Stimulated activated CD4-positive, alpha-beta T cell treated with anti-CD3 and anti-CD28 coated beads, Interleukin-2, amount 100 ng/mL, for 24 hours (primary cell): ENCODE results near the gene VIM.

Experiments used
- DNase-seq, 2 donors: peaks; one replicate each; pipeline ENCODE4 v3.0.0-alpha.2; 2020

The VIM gene

GRCh38 chr10:17228091-17229015, at the start of gene VIM:
Gene VIM (plus strand): TSS chr10:17228241. CDS start chr10:17229423, 1,182 bp downstream.
- peak; percentile 81 to 85 for DNase-seq

- DNase-seq = no peak
Measured at GRCh38 chr10:17179002-17179401, 49.0 kb upstream of the VIM start.

GRCh38 chr10:17181110-17181509, 46.9 kb upstream of the VIM start:
- no peak for DNase-seq

DNA sequence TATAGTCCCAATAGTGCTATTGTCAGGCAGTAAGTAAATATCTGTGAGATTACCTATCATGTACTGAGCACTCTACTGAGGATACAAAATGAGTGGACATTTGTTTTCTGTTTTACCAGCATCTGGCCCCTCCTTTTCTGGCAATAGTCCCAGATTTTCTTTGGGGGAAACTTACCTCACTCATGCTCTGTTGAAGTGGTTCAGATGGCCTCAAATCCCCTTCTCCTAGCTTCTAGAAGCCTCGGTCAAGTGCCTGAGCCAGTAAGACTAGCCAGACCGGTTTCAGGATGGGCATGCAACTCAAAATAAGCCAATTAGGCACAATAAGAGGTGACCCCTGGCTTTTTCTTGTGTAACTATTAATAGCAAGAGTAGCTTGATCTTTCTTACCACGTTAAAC, 46.3 kb upstream of the VIM start:
- DNase-seq = no peak

- no peak for DNase-seq
Measured at GRCh38 chr10:17183110-17183509, 44.9 kb upstream of the VIM start.

- no peak for DNase-seq
Measured at GRCh38 chr10:17185873-17186272, 42.2 kb upstream of the VIM start.

- DNase-seq = no peak
Measured at GRCh38 chr10:17188644-17189172, 39.3 kb upstream of the VIM start.

DNA sequence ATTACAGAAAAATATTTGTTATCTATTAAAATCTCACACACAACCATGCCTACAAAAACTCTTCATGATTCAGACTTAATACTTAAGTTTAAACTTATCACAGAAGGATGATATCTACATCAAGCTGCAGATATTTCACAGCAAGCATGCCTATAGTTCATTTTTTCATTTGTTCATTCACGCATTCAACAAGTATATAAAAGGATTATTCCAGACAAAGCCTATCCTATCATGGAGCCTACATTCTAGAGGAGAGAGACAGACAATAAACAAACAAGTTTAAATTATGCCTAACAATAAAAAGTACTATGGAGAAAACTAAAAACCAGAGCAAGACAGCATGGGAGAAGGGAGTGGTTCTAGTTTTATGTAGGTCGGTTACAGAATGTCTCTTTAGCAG, 37.4 kb upstream of the VIM start:
- no peak for DNase-seq

DNA sequence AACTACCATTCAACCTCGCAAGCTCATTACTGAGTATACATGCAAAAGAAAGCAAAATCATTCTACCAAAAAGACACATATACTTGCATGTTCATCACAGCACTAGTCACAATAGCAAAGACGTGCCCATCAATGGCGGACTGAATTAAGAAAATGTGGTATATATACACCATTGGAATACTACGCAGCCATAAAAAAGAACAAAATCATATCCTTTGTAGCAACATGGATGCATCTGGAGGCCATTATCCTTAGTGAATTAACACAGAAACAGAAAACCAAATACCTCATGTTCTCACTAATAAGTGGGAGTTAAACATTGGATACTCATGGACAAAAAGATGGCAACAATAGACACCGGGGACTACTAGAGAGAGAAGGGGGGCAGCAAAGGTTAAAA, 33.0 kb upstream of the VIM start:
- no peak for DNase-seq

DNA sequence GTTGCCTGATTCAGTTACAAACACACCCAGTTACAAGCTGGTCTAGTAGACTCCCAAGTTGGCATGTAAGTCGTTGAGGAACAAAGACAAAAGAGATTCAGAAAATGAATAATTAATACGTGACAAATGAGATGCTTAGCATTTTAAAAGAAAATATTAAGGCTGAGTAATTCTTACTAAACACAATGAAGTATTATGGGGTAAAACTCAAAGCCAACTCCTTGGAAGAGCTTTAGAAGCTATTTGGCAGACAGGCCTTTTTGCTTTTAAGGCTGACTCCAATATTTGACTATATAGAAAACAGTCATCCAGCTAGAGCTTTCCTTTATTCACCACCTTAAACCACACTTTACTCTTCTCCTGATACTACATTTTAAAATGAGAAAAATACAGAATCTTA, 32.0 kb upstream of the VIM start:
- DNase-seq = no peak

DNA sequence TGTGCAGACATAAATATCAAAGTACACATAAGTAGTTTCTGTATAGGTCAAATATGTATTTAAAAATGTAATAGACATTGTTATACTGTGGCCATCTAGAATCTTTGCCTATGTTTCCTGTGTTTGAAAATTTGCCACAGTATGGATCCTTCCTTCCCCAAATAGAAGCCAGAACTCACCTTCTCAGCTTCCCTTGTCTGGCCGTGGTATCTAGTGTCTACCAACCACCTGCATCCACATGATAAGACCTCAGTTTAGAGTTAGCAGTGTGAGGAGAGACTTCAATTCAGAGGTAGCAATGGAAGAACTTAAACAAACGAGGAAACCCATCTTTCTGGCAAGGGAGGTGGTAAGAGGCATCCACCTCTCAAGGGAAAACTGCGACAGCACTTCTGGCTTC, 31.5 kb upstream of the VIM start:
- DNase-seq = no peak

DNA sequence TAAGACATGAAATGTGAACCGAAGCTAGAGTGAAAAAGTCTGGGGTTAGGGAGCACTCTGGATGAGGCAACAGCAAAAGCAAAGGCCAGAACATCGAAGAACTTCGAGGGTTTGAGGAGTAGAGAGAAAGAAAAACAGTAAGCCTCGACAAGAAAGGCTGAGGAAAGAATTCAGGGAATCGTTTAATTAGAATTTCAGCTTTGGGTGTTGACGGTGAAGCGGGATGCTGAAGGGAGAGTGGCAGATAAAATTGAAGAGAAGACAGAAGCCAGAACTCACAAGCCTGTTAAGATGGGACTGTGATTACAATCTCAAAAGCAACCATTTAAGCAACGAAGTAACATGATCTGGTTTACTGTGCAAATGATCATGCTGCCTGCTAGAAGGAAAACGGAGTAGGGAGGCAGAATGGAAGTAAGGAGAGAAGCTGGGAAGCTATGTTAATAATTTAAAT, 28.7 kb upstream of the VIM start:
- no peak for DNase-seq

- no peak for DNase-seq
Measured at GRCh38 chr10:17200001-17200911, 27.8 kb upstream of the VIM start.

DNA sequence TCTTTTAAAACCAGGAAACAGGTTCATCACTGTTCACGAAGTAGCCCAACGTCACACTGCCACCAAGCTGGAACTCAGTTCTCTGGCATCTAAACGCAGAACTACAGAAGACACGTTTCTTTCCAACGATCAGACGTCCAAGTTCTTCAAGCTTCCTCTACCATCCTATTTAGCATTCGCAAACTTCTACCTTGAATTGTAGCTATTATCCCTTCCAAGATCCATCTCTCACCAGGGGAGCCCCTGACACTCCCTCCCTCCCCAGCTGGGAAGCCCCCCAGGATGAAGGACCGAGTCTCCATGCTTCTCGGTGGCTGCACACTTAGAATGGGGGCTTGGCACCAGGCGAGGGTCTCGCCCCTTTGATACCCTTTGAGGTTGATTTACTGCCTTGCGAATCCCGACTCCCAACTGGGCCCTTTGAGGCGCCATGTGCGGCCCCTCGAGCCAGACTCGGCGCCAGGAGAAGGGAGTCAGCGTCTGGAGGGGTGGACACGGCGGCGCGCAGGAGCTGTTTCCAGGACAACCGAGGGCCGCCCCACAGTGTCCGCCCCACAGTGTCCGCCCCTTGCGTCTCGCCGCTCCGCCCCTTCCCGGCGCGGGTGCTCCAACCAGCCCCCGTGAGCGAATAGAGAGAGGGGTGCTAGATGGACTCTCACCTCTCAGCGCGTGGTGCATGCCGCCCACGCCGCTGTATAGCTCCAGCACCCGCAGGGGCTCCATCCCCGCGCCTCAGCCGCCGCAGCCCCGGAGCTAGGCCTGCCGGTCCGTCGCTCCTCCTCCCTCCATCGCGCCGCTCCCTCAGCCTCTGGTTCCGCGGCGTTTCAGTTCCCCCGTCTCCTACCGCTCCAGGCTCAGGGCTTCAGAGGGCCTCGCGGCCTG, 26.9 kb upstream of the VIM start, which contains the start of gene TRDMT1:
Gene TRDMT1 (minus strand): TSS at position 761 of the 882 bp plus-strand sequence. CDS start 38 bp downstream, at position 723.
- peak; percentile 80 to 83 for DNase-seq

DNA sequence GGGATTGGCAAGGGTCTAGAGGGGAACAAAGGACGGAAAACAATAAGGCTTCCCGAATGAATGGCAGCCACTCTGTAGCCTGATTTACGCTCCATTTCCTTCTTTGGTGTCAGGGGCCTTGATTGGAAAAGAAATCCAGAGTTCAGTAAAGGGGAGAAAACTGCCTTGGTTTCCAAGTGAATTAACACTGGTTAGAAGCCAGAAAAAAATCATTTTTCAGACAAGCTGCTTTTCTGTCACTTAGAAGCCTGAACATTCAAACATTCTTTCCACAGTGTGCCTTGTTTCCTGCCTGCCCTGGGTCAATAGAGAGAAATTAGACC, 26.3 kb upstream of the VIM start:
- DNase-seq = no peak

GRCh38 chr10:17202506-17202905, 25.5 kb upstream of the VIM start:
- DNase-seq = no peak

GRCh38 chr10:17202999-17203398, 25.0 kb upstream of the VIM start:
- no peak for DNase-seq

DNA sequence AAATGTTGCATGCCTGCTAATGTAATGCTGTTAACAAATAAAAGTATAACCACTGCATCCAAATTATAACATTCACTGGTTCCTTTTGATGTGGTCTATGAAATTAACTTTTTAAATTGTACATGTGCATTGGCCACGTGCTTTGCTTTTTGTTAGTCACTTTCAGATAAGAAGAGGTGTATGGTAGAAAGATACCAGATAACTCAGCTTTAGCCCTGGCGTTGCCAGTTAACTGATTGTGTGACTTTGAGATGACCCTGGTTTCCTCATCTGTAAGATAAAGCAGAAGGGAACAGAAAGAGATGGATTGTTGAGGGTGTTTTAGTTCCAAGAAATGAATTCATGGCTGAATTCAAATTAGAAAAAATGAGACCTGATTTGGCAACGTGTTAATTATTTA, 24.6 kb upstream of the VIM start:
- no peak for DNase-seq

- DNase-seq = peak in 1 of 2 donors; percentile 40
Measured at GRCh38 chr10:17206210-17206709, 21.8 kb upstream of the VIM start.

DNA sequence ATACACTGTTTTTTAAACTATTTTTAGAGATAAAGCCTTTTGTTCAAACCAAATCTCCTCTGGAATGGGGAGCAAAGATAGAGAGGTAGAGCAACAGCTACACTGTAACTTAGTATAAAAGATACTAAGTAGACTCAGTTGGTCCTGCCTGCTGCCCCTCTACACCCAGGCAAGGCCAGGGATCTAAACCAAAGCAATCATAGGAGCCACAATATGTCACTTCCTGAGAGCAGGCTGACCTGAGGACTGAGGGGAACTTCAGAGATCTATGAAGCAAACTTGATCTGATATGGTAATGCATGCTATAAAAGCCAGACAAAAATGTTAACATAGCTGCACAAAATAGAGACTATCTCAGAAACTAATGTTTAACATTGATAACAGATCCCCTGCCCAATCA, 19.6 kb upstream of the VIM start:
- DNase-seq = no peak

DNA sequence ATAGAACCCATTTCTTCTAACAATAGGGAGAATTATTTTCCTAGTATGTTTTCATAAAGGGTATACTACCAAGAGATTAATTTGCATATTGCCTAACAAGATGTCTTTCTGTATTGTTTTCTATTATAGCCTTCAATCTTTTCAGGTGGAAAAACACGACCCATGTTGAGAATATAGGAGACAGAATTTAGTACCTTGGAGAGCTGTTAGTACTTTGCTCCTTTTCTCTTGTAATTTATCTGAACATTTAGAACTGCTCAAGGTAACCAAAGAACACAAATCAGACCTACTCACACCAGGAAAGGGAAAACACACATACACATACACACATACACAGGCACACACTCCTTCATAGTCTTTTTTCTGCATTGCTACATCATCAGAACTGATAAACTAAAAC, 18.7 kb upstream of the VIM start:
- DNase-seq = no peak

- DNase-seq = no peak
Measured at GRCh38 chr10:17209881-17210280, 18.2 kb upstream of the VIM start.
